H9 (cell line): ENCODE results near the gene LAMB1. TPM values are rescaled to one million over a fixed set of nuclear protein-coding genes. Genes with fewer than 3 reads are reported as not detected.

Experiments
- DNase-seq: peaks from one replicate; pipeline ENCODE4 v3.0.0-alpha.2; 2017
- H2AFZ ChIP-seq: one replicate; pipeline ENCODE4 v1.6.1; 2013; ENCODE audit warnings: mild to moderate bottlenecking, low read length, control low read depth, moderate library complexity
- H2AK5ac ChIP-seq: 2 replicates; pipeline ENCODE4 v1.6.1; 2013; ENCODE audit warnings: low read length, control low read depth, mixed read lengths; ENCODE audit not compliant: insufficient read length
- H2BK120ac ChIP-seq: one replicate; pipeline ENCODE4 v1.6.1; 2013; ENCODE audit warnings: low read depth, mild to moderate bottlenecking, low read length, control low read depth, inconsistent platforms; ENCODE audit not compliant: poor library complexity, severe bottlenecking
- H2BK12ac ChIP-seq: 2 replicates; pipeline ENCODE4 v1.6.1; 2013; ENCODE audit warnings: low read length, control low read depth, mixed read lengths, low read depth; ENCODE audit not compliant: insufficient read length
- H2BK15ac ChIP-seq: 2 replicates; pipeline ENCODE4 v1.6.1; 2013; ENCODE audit warnings: low read depth, low read length, control low read depth
- H2BK20ac ChIP-seq: one replicate; pipeline ENCODE4 v1.6.1; 2013; ENCODE audit warnings: low read depth, mild to moderate bottlenecking, low read length, control low read depth, inconsistent platforms; ENCODE audit not compliant: poor library complexity, severe bottlenecking
- H2BK5ac ChIP-seq: 2 replicates; pipeline ENCODE4 v1.6.1; 2013; ENCODE audit warnings: low read length, control low read depth, mixed read lengths; ENCODE audit not compliant: insufficient read length
- H3K14ac ChIP-seq: 2 replicates; pipeline ENCODE4 v1.6.1; 2013; ENCODE audit warnings: low read length, control low read depth; ENCODE audit not compliant: insufficient read depth
- H3K18ac ChIP-seq: 2 replicates; pipeline ENCODE4 v1.6.1; 2013; ENCODE audit warnings: low read depth, mild to moderate bottlenecking, mixed read lengths, low read length, control low read depth; ENCODE audit not compliant: insufficient read length
- H3K23ac ChIP-seq: 2 replicates; pipeline ENCODE4 v1.6.1; 2013; ENCODE audit warnings: low read length, control low read depth, mixed read lengths, low read depth; ENCODE audit not compliant: insufficient read length
- H3K23me2 ChIP-seq: 2 replicates; pipeline ENCODE4 v1.6.1; 2013; ENCODE audit warnings: low read depth, mild to moderate bottlenecking, mixed read lengths, low read length, control low read depth; ENCODE audit not compliant: insufficient read length, poor library complexity, severe bottlenecking
- H3K27ac ChIP-seq: 2 replicates; pipeline ENCODE4 v1.5.1; 2013; ENCODE audit warnings: low read length, control low read depth, mixed read lengths, low read depth; ENCODE audit not compliant: insufficient read length
- H3K27me3 ChIP-seq: 2 replicates; pipeline ENCODE4 v1.6.1; 2013; ENCODE audit warnings: low read length, control low read depth, inconsistent platforms; ENCODE audit not compliant: insufficient read depth
- H3K4ac ChIP-seq: 2 replicates; pipeline ENCODE4 v1.6.1; 2013; ENCODE audit warnings: low read depth, mild to moderate bottlenecking, control low read depth, inconsistent platforms, low read length, moderate library complexity
- H3K4me1 ChIP-seq: 2 replicates; pipeline ENCODE4 v1.6.1; 2013; ENCODE audit warnings: low read length, control low read depth, inconsistent platforms; ENCODE audit not compliant: insufficient read depth
- H3K4me2 ChIP-seq: 2 replicates; pipeline ENCODE4 v1.6.1; 2013; ENCODE audit warnings: low read length, control low read depth, mixed read lengths; ENCODE audit not compliant: insufficient read length, insufficient read depth
- H3K56ac ChIP-seq: 2 replicates; pipeline ENCODE4 v1.6.1; 2013; ENCODE audit warnings: low read depth, mild to moderate bottlenecking, mixed read lengths, low read length, control low read depth; ENCODE audit not compliant: insufficient read length
- H3K79me1 ChIP-seq: 2 replicates; pipeline ENCODE4 v1.6.1; 2013; ENCODE audit warnings: low read depth, mild to moderate bottlenecking, moderate library complexity, low read length, control low read depth, inconsistent platforms; ENCODE audit not compliant: insufficient read depth, poor library complexity, severe bottlenecking
- H3K79me2 ChIP-seq: 2 replicates; pipeline ENCODE4 v1.6.1; 2013; ENCODE audit warnings: low read length, control low read depth, inconsistent platforms; ENCODE audit not compliant: insufficient read depth
- H3K9ac ChIP-seq: 2 replicates; pipeline ENCODE4 v1.6.1; 2013; ENCODE audit warnings: low read length, control low read depth, mixed read lengths; ENCODE audit not compliant: insufficient read length; ENCODE audit errors: extremely low read depth
- H3K9me3 ChIP-seq: one replicate; pipeline ENCODE4 v1.6.1; 2013; ENCODE audit warnings: low read depth, low read length, inconsistent platforms; ENCODE audit not compliant: control insufficient read depth
- H3T11ph ChIP-seq: one replicate; pipeline ENCODE4 v1.6.1; 2013; ENCODE audit warnings: mild to moderate bottlenecking, low read length, control low read depth, inconsistent platforms
- H4K20me1 ChIP-seq: one replicate; pipeline ENCODE4 v1.6.1; 2013; ENCODE audit not compliant: control insufficient read depth, insufficient read length, insufficient read depth
- H4K5ac ChIP-seq: 2 replicates; pipeline ENCODE4 v1.6.1; 2013; ENCODE audit warnings: low read depth, mild to moderate bottlenecking, mixed read lengths, low read length, control low read depth; ENCODE audit not compliant: insufficient read length
- H4K8ac ChIP-seq: replicated peaks from 2 replicates; pipeline ENCODE4 v1.6.1; 2013; ENCODE audit warnings: low read length, control low read depth, mixed read lengths, low read depth; ENCODE audit not compliant: insufficient read length
- H4K91ac ChIP-seq: 2 replicates; pipeline ENCODE4 v1.6.1; 2013; ENCODE audit warnings: low read depth, mild to moderate bottlenecking, moderate library complexity, mixed read lengths, low read length, control low read depth; ENCODE audit not compliant: insufficient read length
- H3K27ac Mint-ChIP-seq, 3 experiments: 2 replicates in 2 of 3; 3 replicates in 1 of 3; pipeline ENCODE4 v1.8.0; 2020 to 2021; ENCODE audit warnings: mixed read lengths in 3 of 3, mild to moderate bottlenecking in 1 of 3, moderate library complexity in 1 of 3
- H3K27me3 Mint-ChIP-seq: 2 replicates; pipeline ENCODE4 v1.8.0; 2021; ENCODE audit warnings: low read depth, mild to moderate bottlenecking, moderate library complexity, mixed read lengths
- H3K36me3 Mint-ChIP-seq, 3 experiments: 2 replicates in 2 of 3; 3 replicates in 1 of 3; pipeline ENCODE4 v1.8.0; 2020 to 2021; ENCODE audit warnings: low read depth in 3 of 3, mixed read lengths in 3 of 3; ENCODE audit not compliant: insufficient read depth in 1 of 3
- H3K4me1 Mint-ChIP-seq, 2 experiments: 2 replicates each; pipeline ENCODE4 v1.8.0; 2020; ENCODE audit warnings: mixed read lengths in 2 of 2
- H3K4me3 Mint-ChIP-seq, 2 experiments: 2 replicates in 1 of 2; 3 replicates in 1 of 2; pipeline ENCODE4 v1.8.0; 2020 to 2021; ENCODE audit warnings: mild to moderate bottlenecking in 2 of 2, mixed read lengths in 2 of 2, moderate library complexity in 1 of 2
- H3K9me3 Mint-ChIP-seq, 2 experiments: 2 replicates in 1 of 2; 3 replicates in 1 of 2; pipeline ENCODE4 v1.8.0; 2020; ENCODE audit warnings: mild to moderate bottlenecking in 2 of 2, mixed read lengths in 2 of 2, moderate library complexity in 1 of 2
- CTCF ChIP-seq: fragments of 200-600 bp; sonication (generic); conservative IDR thresholded peaks from 3 replicates; pipeline ENCODE4 v1.8.0; 2021; ENCODE audit warnings: antibody characterized with exemption, mild to moderate bottlenecking
- WGBS: extraction: QIAGEN DNeasy Blood & Tissue Kit; methylation state at CpG from one replicate; pipeline ENCODE4 v1.1.7; 2013; ENCODE audit warnings: missing lambda C conversion rate, low lambda C conversion rate, mixed read lengths; ENCODE audit not compliant: insufficient read length; ENCODE audit errors: extremely low coverage; 5-methylcytosine and 5-hydroxymethylcytosine counted together
- total RNA-seq: library from RNA; stranded (reverse); gene quantifications from 2 replicates; pipeline ENCODE4 v1.2.1, GENCODE V29; 2021

Gene LAMB1
- total RNA-seq, 1 experiment from 2014 or later, result 75.8 TPM

GRCh38 chr7:107966711-107967110 is 36.2 kb downstream of the LAMB1 start:
- Histone ChIP-seq H2BK120ac (no peak overlapping the region), H4K91ac (no peak overlapping the region), H3K9ac (no peak overlapping the region), H3K4ac (no peak overlapping the region), H2BK12ac (no peak overlapping the region), H2BK15ac (no peak overlapping the region), H3K23ac (no peak overlapping the region), H3K23me2 (no peaks in the 10 kb centered on the region), H3K18ac (no peak overlapping the region), H3K56ac (no peak overlapping the region), H2BK5ac (no peak overlapping the region), H3K79me1 (no peaks in the 10 kb centered on the region), H3K4me2 (no peak overlapping the region), H3K4me1 (no peaks in the 10 kb centered on the region; the same call in 1 of the 2 replicates), H3T11ph (no peak overlapping the region), H3K14ac (no peak overlapping the region), H4K5ac (no peak overlapping the region), H3K27ac (no peak overlapping the region), H3K9me3 (no peaks in the 10 kb centered on the region), H4K8ac (no peak overlapping the region), H2BK20ac (no peak overlapping the region), H2AK5ac (no peak overlapping the region), H3K79me2 (no peaks in the 10 kb centered on the region), H3K27me3 (no peaks in the 10 kb centered on the region), H2AFZ (no peak overlapping the region), H4K20me1 (no peaks in the 10 kb centered on the region)
- Mint-ChIP-seq H3K27me3 (no peaks in the 10 kb centered on the region), H3K4me1 (peaks cover 3 to 4% of the 10 kb centered on the region in 2 experiments; a peak in 3 of 4 replicates), H3K9me3 (no peaks in the 10 kb centered on the region), H3K36me3 (peaks cover 11 to 53% (median 34%) of the 10 kb centered on the region in 3 experiments; a peak in 6 of 7 replicates), H3K27ac (peak overlapping the region in 2 of 3 experiments; percentile 75 to 84; a peak in 3 of 7 replicates), H3K4me3 (no peak overlapping the region)
- DNase-seq, result peak; percentile 61
- WGBS, result no CpG with 5 or more reads among the region's 4 CpGs
- no peak for TF ChIP-seq CTCF
